ENCODE data around the gene MTRF1.
"Not testable (repeated sequence)": the region's sequence is repeated elsewhere in the genome, so short reads cannot be mapped to it uniquely, and the experiment has no call there.

MTRF1 gene

DNA sequence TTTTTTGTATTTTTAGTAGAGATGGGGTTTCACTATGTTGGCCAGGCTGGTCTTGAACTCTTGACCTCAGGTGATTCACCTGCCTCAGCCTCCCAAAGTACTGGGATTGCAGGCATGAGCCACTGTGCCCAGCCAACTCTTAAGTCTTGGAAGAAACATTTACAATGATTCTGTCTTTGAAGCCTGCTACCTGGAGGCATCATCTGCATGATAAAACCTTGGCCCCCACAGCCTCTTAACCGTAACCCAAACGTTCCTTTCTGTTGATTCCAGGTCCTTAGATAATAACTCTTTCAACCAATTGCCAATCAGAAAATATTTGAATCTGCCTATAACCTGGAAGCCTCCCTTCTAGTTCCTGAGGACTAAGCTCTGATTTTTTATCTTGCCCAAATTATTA is 15.8 kb upstream of the MTRF1 start:
- DNase-seq: not testable (repeated sequence)

GRCh38 chr13:41276824-41277223 is 13.4 kb upstream of the MTRF1 start:
- DNase-seq: no peak

DNA sequence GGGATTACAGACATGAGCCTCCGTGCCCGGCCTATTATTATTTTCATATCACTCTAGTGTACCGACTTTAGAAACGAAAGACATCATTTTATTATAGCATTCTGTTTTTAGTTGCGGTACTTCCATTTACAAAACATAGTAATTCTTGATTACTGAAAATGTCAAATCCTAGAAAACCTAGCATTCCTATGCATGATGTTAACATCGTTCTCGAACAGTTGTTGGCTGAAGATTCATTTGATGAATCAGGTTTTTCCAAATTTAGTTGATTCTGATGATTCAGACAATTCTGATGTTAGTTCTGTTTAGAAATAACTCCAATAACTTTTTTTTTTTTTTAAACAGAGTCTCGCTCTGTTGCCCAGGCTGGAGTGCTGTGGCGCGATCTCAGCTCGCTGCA is 11.5 kb upstream of the MTRF1 start:
- DNase-seq: no peak

DNA sequence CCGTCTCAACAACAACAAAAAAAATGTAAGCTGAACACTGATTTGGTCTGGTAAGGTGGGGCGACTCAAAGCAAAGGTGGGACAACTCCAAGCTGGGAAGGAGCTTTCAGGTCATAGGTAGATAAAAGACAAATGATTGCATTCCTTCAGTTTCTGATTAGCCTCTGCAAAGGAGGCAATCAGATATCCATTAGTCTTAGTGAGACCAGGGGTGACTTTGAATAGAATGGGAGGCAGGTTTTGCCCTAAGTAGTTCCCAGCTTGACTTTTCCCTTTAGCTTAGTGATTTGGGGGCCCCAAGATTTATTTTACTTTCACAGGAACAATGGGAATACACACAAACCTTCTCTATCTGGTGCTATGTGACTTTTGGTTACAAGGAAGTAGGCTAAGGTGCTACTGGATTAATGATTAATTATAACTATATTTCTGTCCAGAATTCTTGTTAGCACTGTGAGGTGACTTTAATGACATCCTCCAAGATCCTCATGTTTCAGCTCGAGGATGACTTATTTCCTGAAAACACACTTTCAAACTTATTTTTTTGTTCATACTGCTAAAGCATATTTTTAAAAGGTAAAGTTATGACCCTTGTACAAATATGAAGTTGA is 10.6 kb upstream of the MTRF1 start:
- DNase-seq: no peak

DNA sequence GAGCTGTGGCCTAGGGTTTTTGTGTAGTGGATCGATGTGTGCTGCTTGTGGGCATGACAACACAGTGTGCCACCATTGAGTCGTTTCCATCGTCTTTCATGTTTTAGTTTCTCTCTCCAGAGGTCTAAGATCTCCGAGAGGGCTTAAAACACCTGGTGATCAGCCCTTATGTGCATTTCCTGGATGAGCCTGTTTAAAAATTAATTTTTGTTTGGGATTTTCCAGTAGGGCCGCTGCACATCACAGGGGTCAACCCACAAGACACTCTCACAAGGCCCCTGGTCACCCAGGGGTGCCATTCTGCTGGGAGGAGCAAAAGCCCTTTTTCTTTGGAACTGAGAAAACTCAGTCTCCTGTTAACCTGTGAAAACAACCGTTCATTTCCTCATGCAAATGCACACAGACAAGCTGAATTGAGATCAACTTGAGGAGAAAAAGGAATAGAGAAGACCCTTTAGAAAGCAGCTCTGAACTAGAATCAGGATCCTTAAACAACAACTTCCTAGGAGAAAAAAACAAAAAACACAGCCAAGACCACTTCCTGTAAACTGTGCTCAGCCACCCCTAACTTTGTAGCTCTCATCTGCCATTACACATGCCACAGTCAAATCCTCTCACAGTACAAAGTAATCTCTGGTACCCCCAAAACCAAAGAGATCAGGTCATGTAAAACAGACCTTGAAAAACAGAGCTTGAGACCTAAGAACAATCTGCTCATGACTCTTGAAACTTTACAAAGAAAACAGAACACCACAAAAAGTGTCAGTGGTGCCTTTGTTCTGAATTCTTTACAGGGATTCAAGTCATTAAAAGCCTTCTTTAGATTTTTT is 8.3 kb upstream of the MTRF1 start:
- no peak for DNase-seq

GRCh38 chr13:41268764-41269163 is 5.4 kb upstream of the MTRF1 start:
- DNase-seq: peak; percentile 13

- DNase-seq: peak; percentile 20
Observed at GRCh38 chr13:41267106-41267505, 3.7 kb upstream of the MTRF1 start.

DNA sequence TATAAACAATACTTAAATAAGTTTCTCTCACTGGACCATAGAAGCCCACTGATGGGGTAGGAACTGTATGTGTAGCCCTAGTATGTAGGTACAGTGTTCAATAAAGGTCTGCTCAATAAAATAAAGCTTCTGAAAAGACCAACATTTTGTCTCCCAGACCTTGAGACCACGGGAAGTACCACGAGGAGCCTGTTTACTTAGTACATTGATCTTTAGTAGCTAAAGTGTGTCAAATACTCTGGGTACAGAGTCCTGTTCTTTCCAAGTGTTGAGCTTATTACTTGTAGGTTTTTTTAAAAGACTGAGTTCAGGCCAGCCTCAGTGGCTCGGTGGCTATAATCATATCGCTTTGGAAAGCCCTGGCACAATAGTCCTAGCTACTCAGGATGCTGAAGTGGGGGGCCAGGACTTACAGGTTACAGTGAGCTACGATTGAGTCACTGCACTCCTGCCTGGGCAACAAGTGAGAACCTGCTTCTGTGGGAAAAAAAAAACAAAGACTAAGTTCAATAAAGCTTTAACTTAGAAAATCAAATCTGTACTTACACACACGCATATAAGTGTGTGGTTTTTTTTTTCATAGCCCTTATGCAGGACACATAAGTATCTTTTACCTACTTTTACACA is 3.4 kb downstream of the MTRF1 start:
- no peak for DNase-seq

DNA sequence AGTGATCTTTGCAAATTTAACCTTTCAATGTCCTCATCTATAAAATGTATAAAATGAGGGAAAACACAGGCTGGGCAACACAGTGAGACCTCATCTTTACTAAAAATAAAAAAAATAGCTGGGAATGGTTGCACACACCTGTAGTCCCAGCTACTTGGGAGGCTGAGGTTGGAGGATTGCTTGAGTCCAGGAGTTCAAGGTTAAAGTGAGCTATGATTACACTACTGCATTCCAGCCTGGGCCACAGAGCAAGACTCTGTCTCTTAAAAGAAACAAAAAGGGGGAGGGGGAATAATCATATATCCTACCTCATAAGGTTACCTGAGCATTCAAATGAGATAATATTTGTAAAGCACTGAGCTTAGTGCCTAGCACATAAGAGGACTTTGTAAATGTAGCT is 5.8 kb downstream of the MTRF1 start:
- no peak for DNase-seq

GRCh38 chr13:41254902-41255301 is 8.5 kb downstream of the MTRF1 start:
- no peak for DNase-seq

DNA sequence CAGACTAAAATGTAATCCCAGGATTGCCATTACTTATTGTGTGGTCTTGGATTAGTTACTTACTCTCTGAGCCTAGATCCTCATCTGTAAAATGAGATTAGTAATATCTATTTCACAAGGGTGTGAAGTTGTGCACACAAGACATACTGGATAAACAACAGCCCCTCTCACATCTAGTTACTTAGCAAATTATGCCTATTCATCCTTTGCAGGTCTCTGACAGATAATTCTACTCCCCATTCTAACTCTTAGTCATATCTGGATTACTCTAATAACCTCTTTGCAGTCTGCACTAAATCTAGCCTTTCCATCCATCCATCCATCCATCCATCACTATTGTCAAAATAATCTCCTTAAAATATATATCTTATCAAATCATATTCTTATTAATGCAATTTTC is 12.4 kb downstream of the MTRF1 start:
- no peak for DNase-seq

DNA sequence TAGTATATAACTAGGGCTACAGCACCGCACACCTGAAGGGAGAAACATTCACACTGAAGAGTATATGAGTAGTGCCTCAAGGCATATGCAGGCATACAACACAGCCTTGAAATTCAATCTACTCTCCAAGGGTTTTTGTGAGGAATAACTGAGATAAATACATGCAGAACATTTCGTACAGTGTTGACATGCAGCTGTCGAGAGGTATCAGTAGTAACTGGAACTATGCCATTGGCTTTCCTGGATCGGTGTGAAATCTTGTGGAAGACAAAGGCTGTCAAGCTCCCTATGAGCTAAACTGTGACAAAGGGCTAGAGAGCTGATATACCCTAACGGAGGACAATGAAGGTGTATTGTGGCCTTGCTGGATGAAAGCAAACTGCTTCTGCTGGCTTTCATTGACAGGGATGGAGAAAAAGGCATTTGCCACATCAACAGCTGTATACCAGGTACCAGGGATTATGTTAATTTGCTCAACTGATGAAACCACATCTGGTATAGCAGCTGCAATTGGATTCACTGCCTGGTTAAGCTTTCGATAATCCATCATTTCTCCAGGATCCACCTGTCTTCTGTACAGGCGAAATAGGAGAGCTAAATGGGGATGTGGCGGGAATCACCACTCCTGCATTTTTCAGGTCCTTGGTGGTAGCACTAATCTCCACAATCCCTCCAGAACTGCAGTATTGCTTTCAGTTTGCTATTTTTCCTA is 16.3 kb downstream of the MTRF1 start:
- DNase-seq: no peak

- DNase-seq: no peak
Observed at GRCh38 chr13:41244556-41244955, 18.8 kb downstream of the MTRF1 start.

DNA sequence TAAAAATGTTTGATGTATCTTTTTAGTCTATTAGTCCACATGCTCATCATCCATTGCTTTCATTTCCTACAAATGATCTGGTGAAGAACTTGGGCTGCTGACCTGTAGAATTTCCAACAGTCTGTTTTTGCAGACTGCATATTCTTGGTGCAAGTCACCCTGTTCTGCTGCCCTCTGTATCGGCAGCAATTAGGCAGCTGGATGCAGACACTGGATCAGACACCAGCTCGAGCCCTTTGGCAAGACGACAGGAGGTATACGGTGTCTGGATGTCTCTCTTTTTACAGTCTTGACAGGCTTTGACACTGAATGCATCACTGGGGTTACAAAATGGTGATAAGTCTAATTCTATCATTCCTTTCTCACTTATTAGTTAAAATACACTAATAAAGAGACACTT is 21.8 kb downstream of the MTRF1 start:
- no peak for DNase-seq

- DNase-seq: no peak
Observed at GRCh38 chr13:41236369-41236768, 27.0 kb downstream of the MTRF1 start.

- no peak for DNase-seq
Observed at GRCh38 chr13:41232578-41233480, 30.5 kb downstream of the MTRF1 start.

DNA sequence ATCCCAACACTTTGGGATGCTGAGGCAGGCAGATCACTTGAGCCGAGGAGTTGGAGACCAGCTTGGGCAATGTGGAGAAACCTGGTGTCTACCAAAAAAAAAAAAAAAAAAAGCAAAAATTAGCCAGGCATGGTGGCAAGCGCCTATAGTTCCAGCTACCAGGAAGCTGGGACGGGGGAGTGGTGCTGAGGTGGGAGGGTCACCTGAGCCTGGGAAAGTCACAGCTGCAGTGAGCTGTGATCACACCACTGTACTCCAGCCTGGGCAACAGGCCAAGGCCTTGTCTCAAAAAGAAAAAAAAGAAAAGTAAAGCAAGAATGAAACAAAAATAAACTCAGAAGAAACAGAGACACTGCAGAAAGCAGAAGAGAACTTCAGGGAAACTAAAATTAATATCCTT is 31.6 kb downstream of the MTRF1 start:
- DNase-seq: peak; percentile 18

DNA sequence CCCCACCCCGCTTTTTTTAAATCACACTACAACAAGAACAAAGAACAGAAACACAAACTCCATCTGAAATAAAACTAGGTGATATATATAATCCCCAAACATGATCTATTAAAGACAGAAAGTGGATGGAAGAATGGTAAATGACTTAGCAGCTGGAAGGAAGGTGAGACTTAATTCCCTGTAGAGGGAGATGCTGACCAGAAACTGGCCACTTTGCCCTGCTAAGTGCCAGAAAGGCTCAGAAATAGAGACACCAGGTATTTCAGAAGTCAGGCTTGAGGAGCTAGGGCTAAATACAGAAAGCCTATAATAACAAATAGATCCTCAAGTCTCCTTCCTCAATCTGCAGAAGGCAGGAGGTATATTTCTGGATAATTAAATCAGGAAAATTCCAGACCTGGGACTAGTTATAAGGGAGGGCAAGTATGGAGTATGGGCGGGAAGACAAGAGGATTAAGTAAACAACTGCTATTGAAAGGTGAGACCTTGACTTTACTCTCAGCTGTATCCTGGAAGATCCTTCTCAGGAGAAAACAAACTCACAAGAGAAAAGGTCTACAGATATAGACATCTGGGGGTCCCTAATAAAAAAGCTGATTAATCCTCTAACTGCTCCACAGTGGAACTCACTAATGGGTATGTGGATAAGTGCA is 32.2 kb downstream of the MTRF1 start:
- no peak for DNase-seq

DNA sequence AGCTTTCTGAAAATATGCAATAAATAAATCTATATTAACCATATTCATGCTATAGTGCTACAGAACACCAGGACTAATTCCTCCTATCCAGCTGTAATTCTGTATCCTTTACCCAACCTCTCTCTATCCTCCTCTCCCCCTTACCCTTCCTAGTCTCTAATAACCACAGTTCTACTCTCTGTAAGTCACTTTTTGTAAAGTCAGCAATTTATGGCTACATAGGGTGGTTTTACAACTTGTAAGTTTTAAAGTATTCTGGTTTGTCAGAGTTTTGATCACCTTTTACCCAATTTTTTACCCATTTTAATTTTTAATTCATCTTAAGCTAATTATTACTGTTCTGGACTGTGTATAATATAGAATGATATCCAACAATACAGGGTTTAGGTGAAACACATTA is 34.0 kb downstream of the MTRF1 start:
- no peak for DNase-seq

- peak; percentile 85 for DNase-seq
Observed at GRCh38 chr13:41224113-41225110, 39.0 kb downstream of the MTRF1 start.
